ENCODE measurements around the gene CIROP.

Gene CIROP

GRCh38 chr14:23141706-23142444 lies 37.1 kb upstream of the CIROP start:
- no peaks in the 10 kb centered on the region for H3K36me3 ChIP-seq (ENCODE audit: insufficient read depth, low read length)
- H3K27me3 ChIP-seq (ENCODE audit: insufficient read depth, low read length): no peaks in the 10 kb centered on the region
- H3K9me3 ChIP-seq (ENCODE audit: low read length): no peaks in the 10 kb centered on the region
- H3K4me1 ChIP-seq (ENCODE audit: insufficient read depth, low read length): no peaks in the 10 kb centered on the region
- H3K4me3 ChIP-seq (ENCODE audit: low read length): no peak overlapping the region
- no peak overlapping the region for H2AFZ ChIP-seq (ENCODE audit: low read depth, low read length)

DNA sequence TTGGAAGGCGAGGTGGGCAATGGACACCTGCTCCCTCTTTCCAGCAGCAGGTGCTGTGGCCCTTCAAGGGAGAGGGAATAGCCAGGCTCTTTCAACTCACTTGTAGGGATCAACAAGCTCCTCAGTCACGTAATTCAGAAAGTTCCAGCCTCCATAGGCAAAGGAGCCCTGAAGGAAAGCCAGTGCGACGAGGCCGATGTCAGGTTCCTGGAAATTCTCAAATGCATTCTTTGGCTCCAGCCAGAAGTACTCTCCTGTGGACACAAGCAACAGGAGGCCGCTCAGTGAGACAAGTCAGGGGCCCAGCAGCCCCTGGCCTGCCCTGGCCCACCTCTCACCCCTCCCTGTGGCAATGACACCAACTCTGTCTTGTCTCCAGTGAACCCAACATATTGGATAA lies 35.6 kb upstream of the CIROP start:
- Histone ChIP-seq H3K4me3 (ENCODE audit: low read length) (no peak overlapping the region), H2AFZ (ENCODE audit: low read depth, low read length) (no peak overlapping the region), H3K27me3 (ENCODE audit: insufficient read depth, low read length) (no peaks in the 10 kb centered on the region), H3K9me3 (ENCODE audit: low read length) (no peaks in the 10 kb centered on the region), H3K36me3 (ENCODE audit: insufficient read depth, low read length) (no peaks in the 10 kb centered on the region), H3K4me1 (ENCODE audit: insufficient read depth, low read length) (no peaks in the 10 kb centered on the region)

DNA sequence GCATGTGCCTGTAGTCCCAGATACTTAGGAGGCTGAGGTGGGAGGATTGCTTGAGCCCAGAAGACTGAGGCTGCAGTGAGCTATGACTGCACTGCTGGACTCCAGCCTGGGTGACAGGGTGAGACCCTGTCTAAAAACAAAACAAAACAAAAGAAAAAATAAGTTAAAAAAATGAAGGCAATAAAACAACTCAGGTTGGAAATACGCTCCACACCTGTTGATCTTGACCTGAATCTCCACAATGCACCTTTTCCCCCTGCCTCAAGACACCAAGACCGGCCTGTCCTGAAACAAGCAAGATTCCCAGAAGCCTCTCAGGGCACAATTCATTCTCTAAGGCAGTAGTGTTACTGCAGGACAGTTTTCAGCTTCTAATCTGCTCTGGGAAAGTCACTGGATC lies 35.1 kb upstream of the CIROP start:
- no peak overlapping the region for H3K4me3 ChIP-seq (ENCODE audit: low read length)
- H2AFZ ChIP-seq (ENCODE audit: low read depth, low read length): no peak overlapping the region

GRCh38 chr14:23137813-23138535 lies 33.2 kb upstream of the CIROP start:
- no peaks in the 10 kb centered on the region for H3K36me3 ChIP-seq (ENCODE audit: insufficient read depth, low read length)
- no peaks in the 10 kb centered on the region for H3K9me3 ChIP-seq (ENCODE audit: low read length)
- no peak overlapping the region for H2AFZ ChIP-seq (ENCODE audit: low read depth, low read length)
- no peak overlapping the region for H3K4me3 ChIP-seq (ENCODE audit: low read length)
- H3K4me1 ChIP-seq (ENCODE audit: insufficient read depth, low read length): no peaks in the 10 kb centered on the region
- H3K27me3 ChIP-seq (ENCODE audit: insufficient read depth, low read length): no peaks in the 10 kb centered on the region

More for the DNA sequence above, 35.1 kb upstream of the CIROP start:
- no peaks in the 10 kb centered on the region for H3K27me3 ChIP-seq (ENCODE audit: insufficient read depth, low read length)
- no peaks in the 10 kb centered on the region for H3K36me3 ChIP-seq (ENCODE audit: insufficient read depth, low read length)
- no peaks in the 10 kb centered on the region for H3K9me3 ChIP-seq (ENCODE audit: low read length)
- H3K4me1 ChIP-seq (ENCODE audit: insufficient read depth, low read length): no peaks in the 10 kb centered on the region

GRCh38 chr14:23137192-23137812 lies 32.5 kb upstream of the CIROP start:
- Histone ChIP-seq H3K27me3 (ENCODE audit: insufficient read depth, low read length) (no peaks in the 10 kb centered on the region), H3K9me3 (ENCODE audit: low read length) (no peaks in the 10 kb centered on the region), H2AFZ (ENCODE audit: low read depth, low read length) (no peak overlapping the region), H3K4me3 (ENCODE audit: low read length) (no peak overlapping the region), H3K4me1 (ENCODE audit: insufficient read depth, low read length) (no peaks in the 10 kb centered on the region), H3K36me3 (ENCODE audit: insufficient read depth, low read length) (no peaks in the 10 kb centered on the region)

GRCh38 chr14:23136566-23137133 lies 31.9 kb upstream of the CIROP start:
- no peaks in the 10 kb centered on the region for H3K27me3 ChIP-seq (ENCODE audit: insufficient read depth, low read length)
- H3K4me1 ChIP-seq (ENCODE audit: insufficient read depth, low read length): no peaks in the 10 kb centered on the region
- H3K4me3 ChIP-seq (ENCODE audit: low read length): no peak overlapping the region
- no peaks in the 10 kb centered on the region for H3K9me3 ChIP-seq (ENCODE audit: low read length)
- H2AFZ ChIP-seq (ENCODE audit: low read depth, low read length): no peak overlapping the region
- H3K36me3 ChIP-seq (ENCODE audit: insufficient read depth, low read length): no peaks in the 10 kb centered on the region

DNA sequence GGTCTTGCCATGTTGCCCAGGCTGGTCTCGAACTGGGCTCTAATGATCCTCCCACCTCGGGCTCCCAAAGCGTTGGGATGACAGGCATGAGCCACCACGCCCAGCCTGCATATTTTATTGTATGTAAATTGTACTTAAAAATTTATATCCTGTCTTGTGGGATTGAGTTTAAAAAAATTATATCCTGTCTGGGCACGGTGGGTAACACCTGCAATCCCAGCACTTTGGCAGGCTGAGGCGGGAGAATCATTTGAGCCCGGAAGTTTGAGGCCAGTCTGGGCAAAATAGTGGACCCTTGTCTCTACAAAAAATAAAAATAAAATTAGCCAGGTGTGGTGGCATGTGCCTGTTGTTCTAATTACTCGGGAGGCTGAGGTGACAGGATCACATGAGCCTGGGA lies 28.2 kb upstream of the CIROP start:
- H2AFZ ChIP-seq (ENCODE audit: low read depth, low read length): no peak overlapping the region
- no peaks in the 10 kb centered on the region for H3K36me3 ChIP-seq (ENCODE audit: insufficient read depth, low read length)
- H3K4me1 ChIP-seq (ENCODE audit: insufficient read depth, low read length): no peaks in the 10 kb centered on the region
- no peaks in the 10 kb centered on the region for H3K9me3 ChIP-seq (ENCODE audit: low read length)
- no peak overlapping the region for H3K4me3 ChIP-seq (ENCODE audit: low read length)
- no peaks in the 10 kb centered on the region for H3K27me3 ChIP-seq (ENCODE audit: insufficient read depth, low read length)

DNA sequence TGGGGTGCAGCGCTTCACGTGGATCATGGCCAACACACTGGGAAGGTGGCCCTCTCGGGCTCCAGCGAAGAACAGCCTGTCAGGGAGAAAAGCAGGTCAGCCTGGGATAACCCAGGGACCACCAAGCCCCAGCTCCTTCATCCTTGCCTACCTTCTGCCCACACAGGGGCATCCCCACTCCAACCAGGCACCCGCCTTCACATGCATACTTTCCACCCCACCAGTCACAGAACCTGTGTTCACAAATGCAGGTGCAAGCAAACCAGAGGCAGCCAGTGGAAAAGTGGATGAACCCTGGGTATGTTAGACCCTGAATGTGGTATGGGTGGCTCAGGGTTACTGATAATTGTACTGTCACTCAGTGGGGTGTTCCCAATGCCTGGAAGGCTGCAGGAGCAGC lies 26.7 kb upstream of the CIROP start:
- Histone ChIP-seq H3K36me3 (ENCODE audit: insufficient read depth, low read length) (no peaks in the 10 kb centered on the region), H3K4me1 (ENCODE audit: insufficient read depth, low read length) (no peaks in the 10 kb centered on the region), H3K9me3 (ENCODE audit: low read length) (no peaks in the 10 kb centered on the region), H2AFZ (ENCODE audit: low read depth, low read length) (no peak overlapping the region), H3K4me3 (ENCODE audit: low read length) (no peak overlapping the region), H3K27me3 (ENCODE audit: insufficient read depth, low read length) (no peaks in the 10 kb centered on the region)

GRCh38 chr14:23130871-23131270 lies 26.1 kb upstream of the CIROP start:
- Histone ChIP-seq H3K4me1 (ENCODE audit: insufficient read depth, low read length) (no peaks in the 10 kb centered on the region), H3K4me3 (ENCODE audit: low read length) (no peak overlapping the region)

DNA sequence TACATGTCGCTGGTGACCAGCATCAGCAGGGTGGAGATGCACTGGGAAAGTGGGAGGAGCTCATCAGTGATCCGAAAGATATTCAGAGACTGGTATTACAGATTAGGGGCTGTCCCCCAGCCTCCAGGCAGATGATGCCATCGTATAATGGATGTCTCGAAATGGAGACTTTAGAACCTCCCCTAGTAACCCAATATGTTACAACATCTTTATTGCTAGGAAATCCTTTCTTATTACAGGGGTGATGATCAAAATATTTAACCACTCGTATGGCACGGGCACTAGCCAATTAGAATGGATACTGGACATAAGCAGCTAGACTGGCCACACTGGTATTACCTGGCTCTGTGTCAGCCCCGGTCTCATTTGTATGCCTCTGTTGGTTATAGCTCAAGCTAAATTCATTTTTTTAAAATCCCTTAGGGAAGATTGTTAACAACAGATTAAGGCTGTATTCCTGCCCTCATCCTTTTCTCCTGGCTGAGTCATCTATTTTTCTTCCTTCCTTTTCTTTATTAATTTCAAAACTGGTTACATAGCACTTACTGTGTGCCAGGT lies 25.0 kb upstream of the CIROP start:
- Histone ChIP-seq H3K36me3 (ENCODE audit: insufficient read depth, low read length) (no peaks in the 10 kb centered on the region), H2AFZ (ENCODE audit: low read depth, low read length) (no peak overlapping the region), H3K27me3 (ENCODE audit: insufficient read depth, low read length) (no peaks in the 10 kb centered on the region), H3K4me3 (ENCODE audit: low read length) (no peak overlapping the region), H3K4me1 (ENCODE audit: insufficient read depth, low read length) (no peaks in the 10 kb centered on the region), H3K9me3 (ENCODE audit: low read length) (no peaks in the 10 kb centered on the region)

More at GRCh38 chr14:23130871-23131270, 26.1 kb upstream of the CIROP start:
- no peaks in the 10 kb centered on the region for H3K27me3 ChIP-seq (ENCODE audit: insufficient read depth, low read length)
- no peaks in the 10 kb centered on the region for H3K9me3 ChIP-seq (ENCODE audit: low read length)
- H3K36me3 ChIP-seq (ENCODE audit: insufficient read depth, low read length): no peaks in the 10 kb centered on the region
- H2AFZ ChIP-seq (ENCODE audit: low read depth, low read length): no peak overlapping the region

DNA sequence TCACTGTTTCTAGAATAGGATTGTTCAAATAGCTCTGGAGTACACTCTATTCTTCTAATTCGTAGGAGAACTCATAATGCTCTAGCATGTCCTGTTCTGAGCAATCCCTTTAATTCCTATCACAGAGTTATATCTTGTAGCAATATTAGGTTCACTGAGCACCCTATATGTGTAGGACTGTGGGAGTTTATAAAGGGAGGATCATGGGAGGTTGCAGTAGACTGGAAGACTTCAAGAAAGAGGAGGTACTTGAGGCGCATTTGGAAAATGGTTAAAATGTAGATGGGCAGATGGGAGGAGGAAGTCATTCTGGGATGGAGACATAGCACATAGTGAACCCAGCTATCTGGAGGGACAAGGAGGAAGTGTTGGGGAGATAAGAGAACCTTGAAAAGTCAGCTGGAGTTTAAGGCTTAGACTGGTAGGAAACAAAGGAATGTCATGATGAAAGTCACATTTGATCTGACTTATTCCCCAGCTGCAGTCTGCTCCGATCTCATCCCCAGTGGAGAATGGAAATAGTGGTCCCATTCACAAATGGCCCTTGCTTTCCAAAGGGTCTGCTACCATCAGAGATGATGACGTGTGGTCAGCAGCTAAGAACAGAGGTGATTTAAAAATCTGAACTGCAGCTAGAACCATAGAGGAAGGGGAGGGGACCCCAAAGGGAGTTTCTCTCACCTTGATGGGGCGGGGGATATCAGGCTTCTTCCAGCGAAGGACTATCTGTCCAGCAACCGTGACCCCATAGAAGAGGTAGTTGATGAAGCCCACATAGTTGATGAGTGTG lies 24.4 kb upstream of the CIROP start:
- no peaks in the 10 kb centered on the region for H3K27me3 ChIP-seq (ENCODE audit: insufficient read depth, low read length)
- H3K9me3 ChIP-seq (ENCODE audit: low read length): no peaks in the 10 kb centered on the region
- H3K4me3 ChIP-seq (ENCODE audit: low read length): no peak overlapping the region
- no peaks in the 10 kb centered on the region for H3K36me3 ChIP-seq (ENCODE audit: insufficient read depth, low read length)
- H3K4me1 ChIP-seq (ENCODE audit: insufficient read depth, low read length): no peaks in the 10 kb centered on the region
- H2AFZ ChIP-seq (ENCODE audit: low read depth, low read length): no peak overlapping the region

DNA sequence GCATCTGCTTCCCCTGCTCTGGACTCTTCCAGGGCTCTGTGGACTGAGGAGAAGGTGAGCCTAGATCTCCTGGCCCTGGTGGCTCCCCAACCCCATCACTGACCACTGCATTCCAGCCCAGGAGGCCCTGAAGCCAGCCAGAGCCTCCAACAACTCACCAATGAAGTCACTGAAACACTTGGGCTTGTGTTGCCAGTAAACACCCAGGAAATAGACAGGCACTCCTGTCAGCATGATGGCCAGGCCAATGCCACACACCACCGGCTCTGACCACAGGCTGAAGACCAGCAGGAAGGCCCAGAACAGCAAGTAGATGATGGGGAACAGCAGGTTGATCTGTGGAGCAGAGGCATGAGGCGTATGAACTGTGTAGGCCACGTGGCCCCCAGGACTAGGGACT lies 23.1 kb upstream of the CIROP start:
- Histone ChIP-seq H3K36me3 (ENCODE audit: insufficient read depth, low read length) (no peaks in the 10 kb centered on the region), H3K4me3 (ENCODE audit: low read length) (no peak overlapping the region), H3K27me3 (ENCODE audit: insufficient read depth, low read length) (no peaks in the 10 kb centered on the region), H2AFZ (ENCODE audit: low read depth, low read length) (no peak overlapping the region), H3K9me3 (ENCODE audit: low read length) (no peaks in the 10 kb centered on the region), H3K4me1 (ENCODE audit: insufficient read depth, low read length) (no peaks in the 10 kb centered on the region)
